ENCODE measurements around the gene FAM131A. TPM values are rescaled to one million over a fixed set of nuclear protein-coding genes. Genes with fewer than 3 reads are reported as not detected.

Gene FAM131A
- polyA plus RNA-seq, 3 donors: 7.6 to 16.5 (median 13.9) TPM

DNA sequence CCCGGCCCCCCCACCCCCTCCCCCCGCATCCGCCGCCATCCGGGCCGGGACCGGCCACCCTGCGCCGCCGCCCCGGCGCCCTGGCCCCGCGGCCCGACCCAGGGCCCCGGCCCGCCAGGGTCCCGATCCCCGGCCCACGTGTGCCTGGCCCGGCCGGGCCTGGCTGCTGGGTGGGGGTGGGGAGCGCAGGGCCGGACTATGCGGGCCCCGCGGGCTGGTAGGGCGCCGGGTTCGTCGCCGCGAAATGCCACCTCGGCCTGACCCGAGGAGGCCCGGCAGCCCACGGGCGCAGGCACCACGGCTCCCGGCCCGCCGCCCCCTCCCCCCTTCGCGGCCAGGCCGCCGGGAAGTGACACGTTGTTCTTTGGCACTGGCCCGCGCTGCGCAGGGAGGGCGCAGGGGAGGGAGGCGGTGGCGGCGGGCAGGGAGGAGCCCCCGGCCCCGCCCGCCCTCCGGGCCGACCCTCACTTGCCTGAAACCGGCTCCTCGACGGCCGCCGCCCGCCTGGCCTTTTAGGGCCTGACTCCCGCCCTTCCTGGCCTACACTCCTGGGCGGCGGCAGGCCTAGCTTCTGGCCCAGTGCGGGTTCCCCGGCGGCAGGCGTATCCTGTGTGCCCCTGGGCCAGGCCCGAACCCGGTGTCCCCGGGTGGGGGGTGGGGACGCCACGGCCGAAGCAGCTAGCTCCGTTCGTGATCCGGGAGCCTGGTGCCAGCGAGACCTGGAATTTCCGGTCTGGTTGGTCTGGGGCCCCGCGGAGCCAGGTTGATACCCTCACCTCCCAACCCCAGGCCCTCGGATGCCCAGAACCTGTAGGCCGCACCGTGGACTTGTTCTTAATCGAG, 22.5 kb upstream of the FAM131A start:
- H3K27ac ChIP-seq (ENCODE audit: low read depth, low read length): peak overlapping the region; percentile 98
- 1 to 2% (median 1%) methylated on average over 40 to 86 of the region's 89 CpGs for WGBS, 3 donors

DNA sequence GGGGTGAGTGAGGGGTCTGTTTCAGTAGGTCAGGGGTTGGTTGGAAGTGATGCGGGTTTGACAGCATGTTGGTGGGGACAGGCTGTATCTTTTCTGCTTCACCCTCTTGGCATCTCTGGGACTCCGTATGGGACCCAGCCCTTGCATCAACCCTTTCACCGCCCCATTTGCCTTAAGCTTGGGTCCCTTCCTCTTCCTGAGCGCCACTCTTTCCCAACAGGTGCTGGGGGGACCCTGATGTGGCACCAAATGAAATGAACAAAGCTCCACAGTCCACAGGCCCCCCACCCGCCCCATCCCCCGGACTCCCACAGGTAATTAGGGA, 21.9 kb upstream of the FAM131A start:
- H3K27ac ChIP-seq (ENCODE audit: low read depth, low read length): peak overlapping the region; percentile 43
- 6 to 15% (median 9%) methylated on average over 6 of the region's 6 CpGs for WGBS, 3 donors

DNA sequence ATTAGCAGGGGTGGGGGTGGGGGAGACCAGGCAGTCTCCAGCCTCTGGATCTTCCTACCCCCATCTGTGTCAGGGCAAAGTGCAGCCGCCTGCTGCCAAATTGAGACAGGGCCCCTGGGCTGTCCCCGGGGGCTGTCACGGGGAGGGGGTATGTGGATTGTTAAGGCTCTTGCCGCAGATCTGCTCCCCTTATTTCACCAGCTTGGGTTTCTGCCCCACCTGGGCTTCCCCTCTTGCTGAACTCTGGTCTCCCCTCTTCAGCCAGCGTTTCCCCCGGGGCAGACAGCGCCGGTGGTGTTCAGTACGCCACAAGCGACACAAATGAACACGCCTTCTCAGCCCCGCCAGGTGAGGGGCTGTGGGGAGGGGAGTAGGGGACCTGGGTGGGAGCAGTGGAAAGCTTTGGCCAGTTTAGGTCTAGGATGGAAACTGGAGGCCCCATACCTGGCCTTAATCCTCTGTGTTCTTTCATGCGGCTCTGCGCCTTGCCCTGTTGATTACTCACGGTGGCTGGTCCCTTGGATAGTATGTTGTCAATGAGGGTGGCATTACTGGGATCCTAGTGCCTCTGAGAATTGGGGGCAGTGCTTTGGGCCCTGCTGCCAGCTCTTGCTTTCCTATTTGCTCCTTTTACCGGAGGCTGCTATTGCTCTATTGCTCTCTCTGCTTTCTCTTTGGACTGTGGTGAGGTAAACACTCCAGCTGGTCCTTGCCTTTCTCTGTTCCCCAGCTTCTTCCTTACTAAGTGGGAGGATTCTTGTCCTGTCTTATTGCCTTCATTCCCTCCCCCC, 21.3 kb upstream of the FAM131A start:
- 16 to 48% (median 41%) methylated on average over 15 to 16 of the region's 16 CpGs for WGBS, 3 donors
- H3K27ac ChIP-seq (ENCODE audit: low read depth, low read length): peak overlapping the region; percentile 43

DNA sequence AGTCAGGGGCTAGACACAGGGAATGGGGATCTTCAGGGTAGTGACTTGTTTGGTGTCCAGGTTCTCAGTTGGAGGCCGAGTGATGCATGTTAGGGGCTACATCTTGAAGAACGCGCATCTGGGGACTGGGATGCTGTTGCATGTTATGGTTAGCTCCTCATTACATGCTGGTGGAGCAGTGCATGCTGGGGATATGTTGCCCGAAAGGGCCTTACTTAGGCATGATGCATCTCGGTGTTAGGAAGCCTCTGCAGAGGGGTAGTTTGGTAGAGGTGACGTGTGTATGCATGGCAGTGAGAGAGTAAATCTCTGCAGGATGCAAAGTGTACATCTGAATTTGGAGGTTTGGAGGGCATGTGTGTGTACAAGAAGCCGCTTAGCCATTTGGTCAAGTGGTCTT, 20.6 kb upstream of the FAM131A start:
- H3K27ac ChIP-seq (ENCODE audit: low read depth, low read length): no peak overlapping the region
- WGBS, 3 donors: 55 to 84% (median 78%) methylated on average over 7 of the region's 7 CpGs

DNA sequence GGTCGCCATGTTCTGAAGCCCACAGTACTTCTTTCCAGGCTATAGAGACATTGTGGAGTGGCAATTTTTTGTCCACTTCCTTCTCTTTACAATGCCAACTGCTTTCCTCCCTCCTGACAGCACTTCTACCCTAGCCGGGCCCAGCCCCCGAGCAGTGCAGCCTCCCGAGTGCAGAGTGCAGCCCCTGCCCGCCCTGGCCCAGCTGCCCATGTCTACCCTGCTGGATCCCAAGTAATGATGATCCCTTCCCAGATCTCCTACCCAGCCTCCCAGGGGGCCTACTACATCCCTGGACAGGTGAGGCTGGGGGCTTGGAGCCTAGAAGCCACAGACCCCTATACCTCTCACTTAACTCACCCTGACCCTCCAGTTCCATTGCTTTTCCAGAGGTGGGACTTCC, 20.2 kb upstream of the FAM131A start:
- no peak overlapping the region for H3K27ac ChIP-seq (ENCODE audit: low read depth, low read length)
- 49 to 65% (median 51%) methylated on average over 5 of the region's 5 CpGs for WGBS, 3 donors

DNA sequence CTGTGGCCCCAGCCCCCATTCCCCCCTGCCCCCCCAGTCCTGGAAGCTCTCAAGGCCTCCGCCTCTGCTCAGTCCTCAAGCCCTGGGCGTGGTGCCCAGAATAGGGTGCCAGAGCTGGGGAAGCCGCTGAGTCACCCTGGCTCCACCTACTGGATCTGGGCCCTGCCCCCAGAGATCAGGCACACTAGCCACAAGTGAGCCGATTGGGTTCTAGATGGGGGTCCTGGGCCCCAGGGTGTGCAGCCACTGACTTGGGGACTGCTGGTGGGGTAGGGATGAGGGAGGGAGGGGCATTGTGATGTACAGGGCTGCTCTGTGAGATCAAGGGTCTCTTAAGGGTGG, 17.3 kb upstream of the FAM131A start:
- H3K27ac ChIP-seq (ENCODE audit: low read depth, low read length): peak overlapping the region; percentile 45
- WGBS, 3 donors: 3 to 12% (median 8%) methylated on average over 3 to 4 of the region's 4 CpGs

DNA sequence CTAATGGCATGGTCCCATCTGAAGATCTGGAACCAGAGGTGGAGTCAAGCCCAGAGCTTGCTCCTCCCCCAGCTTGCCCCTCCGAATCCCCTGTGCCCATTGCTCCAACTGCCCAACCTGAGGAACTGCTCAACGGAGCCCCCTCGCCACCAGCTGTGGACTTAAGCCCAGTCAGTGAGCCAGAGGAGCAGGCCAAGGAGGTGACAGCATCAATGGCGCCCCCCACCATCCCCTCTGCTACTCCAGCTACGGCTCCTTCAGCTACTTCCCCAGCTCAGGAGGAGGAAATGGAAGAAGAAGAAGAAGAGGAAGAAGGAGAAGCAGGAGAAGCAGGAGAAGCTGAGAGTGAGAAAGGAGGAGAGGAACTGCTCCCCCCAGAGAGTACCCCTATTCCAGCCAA, 15.7 kb upstream of the FAM131A start:
- WGBS, 3 donors: 75 to 89% (median 76%) methylated on average over 5 of the region's 5 CpGs
- H3K27ac ChIP-seq (ENCODE audit: low read depth, low read length): no peak overlapping the region

DNA sequence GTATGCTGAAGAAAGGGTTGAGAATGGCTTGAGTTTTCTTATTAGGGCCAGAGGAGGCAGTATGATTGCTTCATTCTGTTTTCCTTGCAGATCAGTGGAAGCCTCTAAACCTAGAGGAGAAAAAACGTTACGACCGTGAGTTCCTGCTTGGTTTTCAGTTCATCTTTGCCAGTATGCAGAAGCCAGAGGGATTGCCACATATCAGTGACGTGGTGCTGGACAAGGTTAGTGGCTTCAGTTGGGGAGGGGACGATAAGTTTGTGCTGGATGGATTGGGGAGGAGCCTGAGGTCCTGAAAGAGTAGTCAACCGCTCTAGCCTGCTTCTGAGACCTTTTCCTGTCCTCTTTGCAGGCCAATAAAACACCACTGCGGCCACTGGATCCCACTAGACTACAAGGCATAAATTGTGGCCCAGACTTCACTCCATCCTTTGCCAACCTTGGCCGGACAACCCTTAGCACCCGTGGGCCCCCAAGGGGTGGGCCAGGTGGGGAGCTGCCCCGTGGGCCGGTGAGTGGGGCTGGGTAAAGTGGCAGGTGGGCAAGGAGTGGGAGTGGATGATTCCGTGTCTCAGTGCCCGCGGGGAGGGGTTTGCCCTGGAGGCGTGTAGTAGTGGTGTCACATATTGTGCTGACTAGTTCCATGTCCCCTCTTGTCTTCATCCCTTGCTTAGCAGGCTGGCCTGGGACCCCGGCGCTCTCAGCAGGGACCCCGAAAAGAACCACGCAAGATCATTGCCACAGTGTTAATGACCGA, 14.5 kb upstream of the FAM131A start:
- H3K27ac ChIP-seq (ENCODE audit: low read depth, low read length): no peak overlapping the region
- WGBS, 3 donors: 75 to 85% (median 76%) methylated on average over 20 of the region's 20 CpGs

DNA sequence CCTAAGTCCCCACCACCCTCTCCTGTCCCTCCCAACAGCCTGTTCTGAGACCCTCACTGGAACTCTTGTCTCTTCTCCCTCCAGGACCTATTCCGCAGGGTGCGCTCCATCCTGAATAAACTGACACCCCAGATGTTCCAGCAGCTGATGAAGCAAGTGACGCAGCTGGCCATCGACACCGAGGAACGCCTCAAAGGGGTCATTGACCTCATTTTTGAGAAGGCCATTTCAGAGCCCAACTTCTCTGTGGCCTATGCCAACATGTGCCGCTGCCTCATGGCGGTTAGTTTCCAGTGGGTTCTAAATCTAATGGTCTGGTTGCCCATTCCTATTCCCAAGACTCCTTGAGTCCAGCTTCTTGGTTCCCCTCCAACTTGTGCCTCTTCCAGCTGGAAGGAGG, 13.7 kb upstream of the FAM131A start:
- WGBS, 3 donors: 72 to 87% (median 84%) methylated on average over 8 of the region's 8 CpGs

DNA sequence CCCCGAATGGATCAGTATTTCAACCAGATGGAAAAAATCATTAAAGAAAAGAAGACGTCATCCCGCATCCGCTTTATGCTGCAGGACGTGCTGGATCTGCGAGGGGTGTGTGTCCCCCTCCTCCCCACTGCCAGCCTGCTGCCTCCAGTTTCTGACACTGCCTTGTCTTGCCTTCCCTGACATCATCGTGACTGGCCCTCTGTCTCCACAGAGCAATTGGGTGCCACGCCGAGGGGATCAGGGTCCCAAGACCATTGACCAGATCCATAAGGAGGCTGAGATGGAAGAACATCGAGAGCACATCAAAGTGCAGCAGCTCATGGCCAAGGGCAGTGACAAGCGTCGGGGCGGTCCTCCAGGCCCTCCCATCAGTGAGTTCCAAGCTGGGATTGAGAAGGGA, 12.1 kb upstream of the FAM131A start:
- H3K27ac ChIP-seq (ENCODE audit: low read depth, low read length): no peak overlapping the region
- WGBS, 3 donors: 87 to 89% (median 88%) methylated on average over 13 of the region's 13 CpGs

More for the DNA sequence above, 13.7 kb upstream of the FAM131A start:
- no peak overlapping the region for H3K27ac ChIP-seq (ENCODE audit: low read depth, low read length)

DNA sequence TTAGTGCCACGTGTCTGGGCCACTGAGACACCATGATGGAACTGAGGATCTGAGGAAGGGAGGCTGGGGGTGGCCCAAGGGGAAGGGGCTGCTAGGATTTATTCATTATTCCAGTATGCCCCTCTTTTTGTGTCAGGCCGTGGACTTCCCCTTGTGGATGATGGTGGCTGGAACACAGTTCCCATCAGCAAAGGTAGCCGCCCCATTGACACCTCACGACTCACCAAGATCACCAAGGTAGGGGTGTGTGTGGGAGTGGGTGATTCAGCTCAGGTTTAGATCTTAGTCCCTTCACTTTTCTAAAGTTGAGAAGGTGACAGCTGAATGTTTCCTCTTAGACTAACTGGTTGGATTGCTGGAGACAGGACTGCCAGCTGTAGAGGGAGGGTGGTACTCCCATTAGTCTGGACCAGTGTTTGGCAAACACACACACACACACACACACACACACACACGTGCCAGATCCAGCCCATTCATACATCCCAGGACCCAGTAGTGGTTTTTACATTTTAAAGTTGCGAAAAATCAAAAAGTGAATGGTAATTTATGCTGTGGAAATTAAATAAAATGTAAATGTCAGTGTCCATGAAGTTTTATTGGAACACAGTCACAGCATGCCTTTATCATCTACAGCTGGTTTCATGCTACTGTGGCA, 11.6 kb upstream of the FAM131A start:
- WGBS, 3 donors: 73 to 82% (median 74%) methylated on average over 6 of the region's 6 CpGs
- no peak overlapping the region for H3K27ac ChIP-seq (ENCODE audit: low read depth, low read length)

DNA sequence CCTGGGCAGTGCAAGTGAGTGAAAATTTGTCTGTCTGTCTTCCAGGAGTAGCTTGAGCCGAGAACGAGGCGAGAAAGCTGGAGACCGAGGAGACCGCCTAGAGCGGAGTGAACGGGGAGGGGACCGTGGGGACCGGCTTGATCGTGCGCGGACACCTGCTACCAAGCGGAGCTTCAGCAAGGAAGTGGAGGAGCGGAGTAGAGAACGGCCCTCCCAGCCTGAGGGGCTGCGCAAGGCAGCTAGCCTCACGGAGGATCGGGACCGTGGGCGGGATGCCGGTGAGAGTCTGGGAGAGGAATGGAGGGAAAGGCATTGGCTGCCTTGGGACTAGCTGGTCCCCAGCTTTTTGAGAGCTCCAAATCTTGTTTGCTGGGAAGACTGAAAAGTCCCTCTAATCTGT, 10.2 kb upstream of the FAM131A start:
- no peak overlapping the region for H3K27ac ChIP-seq (ENCODE audit: low read depth, low read length)
- WGBS, 3 donors: 95% methylated on average over 21 of the region's 21 CpGs

DNA sequence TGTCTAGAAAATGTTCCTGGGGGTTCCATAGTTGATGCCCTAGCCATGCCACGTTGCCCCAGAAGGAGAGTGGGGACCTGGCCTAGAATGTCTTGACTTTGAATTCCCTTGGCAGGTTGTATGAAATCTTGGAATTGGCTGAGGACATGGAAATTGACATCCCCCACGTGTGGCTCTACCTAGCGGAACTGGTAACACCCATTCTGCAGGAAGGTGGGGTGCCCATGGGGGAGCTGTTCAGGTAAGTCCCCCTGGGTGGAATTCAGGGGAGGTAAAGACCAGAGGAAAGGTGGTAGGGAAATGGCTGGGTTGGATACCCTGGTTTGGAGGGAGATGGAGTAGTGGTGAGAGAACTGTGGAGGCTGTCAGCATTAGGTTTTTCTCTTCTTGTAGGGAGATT, 8.9 kb upstream of the FAM131A start:
- 43 to 71% (median 59%) methylated on average over 3 of the region's 3 CpGs for WGBS, 3 donors
- no peak overlapping the region for H3K27ac ChIP-seq (ENCODE audit: low read depth, low read length)

DNA sequence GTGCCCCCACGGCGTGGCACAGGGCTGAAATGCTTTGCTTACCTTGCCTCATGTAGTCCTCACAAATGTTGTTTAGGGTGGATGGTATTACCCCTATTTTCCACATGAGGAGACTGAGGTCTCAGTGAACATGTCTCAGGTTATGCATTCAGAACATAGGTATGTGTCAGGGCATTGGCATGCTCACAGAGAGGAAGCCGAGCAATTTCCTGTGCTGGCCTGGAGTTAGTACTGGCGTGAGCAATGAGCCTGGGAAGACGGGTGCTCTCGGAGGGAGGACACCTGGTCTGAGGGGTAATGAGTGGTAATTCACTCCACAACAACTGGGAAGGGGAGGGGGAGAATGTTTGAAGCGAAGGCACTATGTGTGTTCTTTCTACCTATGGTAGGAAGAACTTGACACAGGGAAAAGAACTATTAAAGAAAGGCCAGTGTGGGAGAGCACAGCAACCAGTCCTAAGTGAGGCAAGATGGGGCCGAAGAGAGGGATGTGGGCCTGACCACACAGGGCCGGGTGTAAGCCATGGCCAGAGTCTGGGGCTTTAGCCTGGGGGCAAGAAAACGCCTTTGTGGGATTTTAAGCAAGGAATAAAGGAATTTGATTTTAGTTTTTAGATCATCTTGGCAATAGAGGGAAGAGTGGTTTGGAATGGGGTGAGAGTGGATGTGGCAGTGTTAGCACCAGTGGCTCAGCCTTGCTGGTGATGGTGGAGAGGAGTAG, 4.9 kb upstream of the FAM131A start:
- WGBS, 3 donors: 63 to 79% (median 63%) methylated on average over 10 of the region's 10 CpGs
- no peak overlapping the region for H3K27ac ChIP-seq (ENCODE audit: low read depth, low read length)

DNA sequence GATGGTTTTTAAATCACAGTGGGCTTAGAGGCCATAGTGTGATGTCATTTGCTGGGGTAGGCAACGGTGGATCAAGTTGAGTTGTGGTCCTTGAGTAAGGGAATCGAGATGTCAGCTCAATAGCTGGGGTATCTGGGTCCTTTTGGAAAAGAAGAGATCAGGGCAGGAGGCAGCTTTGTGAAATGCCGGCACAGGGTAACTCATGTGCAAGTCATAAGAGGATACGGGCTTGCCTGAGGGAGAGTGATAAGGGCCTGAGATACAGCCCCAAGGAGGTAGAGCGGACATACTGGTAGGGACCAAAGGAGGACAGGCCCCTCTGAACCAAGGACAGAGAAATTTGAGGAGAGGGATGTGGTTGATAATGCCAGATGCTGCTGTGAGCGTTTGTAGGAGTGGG, 4.2 kb upstream of the FAM131A start:
- whole genome bisulfite sequencing, 3 donors: 78 to 86% (median 86%) methylated on average over 6 of the region's 6 CpGs
- H3K27ac ChIP-seq (ENCODE audit: low read depth, low read length): no peak overlapping the region

DNA sequence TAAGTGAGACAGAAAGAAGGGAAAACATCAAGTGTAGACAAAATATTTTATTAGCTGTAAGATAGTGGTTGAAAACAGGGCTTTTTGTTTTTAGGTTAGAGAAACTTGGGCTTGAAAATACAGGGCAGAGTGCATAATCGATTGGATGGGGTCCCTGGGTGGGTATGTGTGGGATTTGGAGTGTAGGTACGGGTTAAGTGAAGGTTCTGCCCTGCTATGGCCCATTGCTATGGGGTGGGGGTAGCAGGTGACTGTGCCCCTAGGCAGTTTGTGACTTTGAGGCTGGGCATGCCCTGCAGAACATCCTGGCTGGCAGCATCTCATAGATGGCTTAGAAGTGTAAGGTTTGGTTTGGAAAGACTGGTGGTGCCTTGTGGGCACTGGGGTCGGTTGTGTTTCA, 3.7 kb upstream of the FAM131A start:
- H3K27ac ChIP-seq (ENCODE audit: low read depth, low read length): no peak overlapping the region
- 80 to 84% (median 83%) methylated on average over 3 of the region's 3 CpGs for WGBS, 3 donors

DNA sequence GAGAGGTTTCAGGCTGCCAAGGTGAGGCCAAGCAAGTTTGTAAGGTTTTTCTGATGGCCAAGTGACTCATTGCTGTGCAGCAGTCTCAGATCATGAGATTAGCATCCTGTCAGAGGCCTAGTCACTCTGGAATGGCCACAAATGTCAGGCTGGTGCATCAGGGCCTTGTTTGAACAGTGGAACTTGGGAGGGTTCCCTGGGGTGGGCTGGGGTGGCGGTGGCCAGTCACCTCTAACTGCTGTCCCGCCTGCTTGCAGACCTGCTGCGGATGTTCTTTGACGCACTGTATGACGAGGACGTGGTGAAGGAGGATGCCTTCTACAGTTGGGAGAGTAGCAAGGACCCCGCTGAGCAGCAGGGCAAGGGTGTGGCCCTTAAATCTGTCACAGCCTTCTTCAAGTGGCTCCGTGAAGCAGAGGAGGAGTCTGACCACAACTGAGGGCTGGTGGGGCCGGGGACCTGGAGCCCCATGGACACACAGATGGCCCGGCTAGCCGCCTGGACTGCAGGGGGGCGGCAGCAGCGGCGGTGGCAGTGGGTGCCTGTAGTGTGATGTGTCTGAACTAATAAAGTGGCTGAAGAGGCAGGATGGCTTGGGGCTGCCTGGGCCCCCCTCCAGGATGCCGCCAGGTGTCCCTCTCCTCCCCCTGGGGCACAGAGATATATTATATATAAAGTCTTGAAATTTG, 2.8 kb upstream of the FAM131A start:
- whole genome bisulfite sequencing, 3 donors: 79 to 84% (median 80%) methylated on average over 15 of the region's 15 CpGs

DNA sequence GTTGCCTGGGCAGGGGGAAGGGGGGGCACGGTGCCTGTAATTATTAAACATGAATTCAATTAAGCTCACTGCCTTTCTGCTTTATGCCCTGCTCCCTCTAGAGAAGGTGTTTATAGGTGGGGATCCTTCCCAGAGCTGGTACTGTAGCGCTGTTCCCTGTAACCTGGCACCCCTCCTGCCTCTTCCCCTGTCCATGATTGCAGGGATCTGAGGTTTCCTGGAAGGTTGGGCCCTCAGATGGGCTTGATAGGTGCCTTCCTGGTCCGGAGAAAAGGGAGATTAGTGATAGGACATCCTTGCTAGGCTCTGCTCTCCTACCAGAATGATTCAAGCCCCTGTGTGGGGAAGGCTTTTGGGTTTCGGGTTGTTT, 2.1 kb upstream of the FAM131A start:
- peak overlapping the region; percentile 58 for H3K27ac ChIP-seq (ENCODE audit: low read depth, low read length)
- 41 to 48% (median 42%) methylated on average over 4 of the region's 4 CpGs for WGBS, 3 donors

More for the DNA sequence above, 2.8 kb upstream of the FAM131A start:
- H3K27ac ChIP-seq (ENCODE audit: low read depth, low read length): no peak overlapping the region

Data from adipose tissue (tissue), 3 donors.